Stimulated activated CD4-positive, alpha-beta T cell treated with anti-CD3 and anti-CD28 coated beads, Interleukin-4, amount 100 ng/mL, for 4 hours (primary cell): ENCODE results near the gene MPZL1.

Experiments used
- DNase-seq, 2 experiments: peaks; one replicate each; pipeline ENCODE4 v3.0.0-alpha.2; 2020

Gene MPZL1

DNA sequence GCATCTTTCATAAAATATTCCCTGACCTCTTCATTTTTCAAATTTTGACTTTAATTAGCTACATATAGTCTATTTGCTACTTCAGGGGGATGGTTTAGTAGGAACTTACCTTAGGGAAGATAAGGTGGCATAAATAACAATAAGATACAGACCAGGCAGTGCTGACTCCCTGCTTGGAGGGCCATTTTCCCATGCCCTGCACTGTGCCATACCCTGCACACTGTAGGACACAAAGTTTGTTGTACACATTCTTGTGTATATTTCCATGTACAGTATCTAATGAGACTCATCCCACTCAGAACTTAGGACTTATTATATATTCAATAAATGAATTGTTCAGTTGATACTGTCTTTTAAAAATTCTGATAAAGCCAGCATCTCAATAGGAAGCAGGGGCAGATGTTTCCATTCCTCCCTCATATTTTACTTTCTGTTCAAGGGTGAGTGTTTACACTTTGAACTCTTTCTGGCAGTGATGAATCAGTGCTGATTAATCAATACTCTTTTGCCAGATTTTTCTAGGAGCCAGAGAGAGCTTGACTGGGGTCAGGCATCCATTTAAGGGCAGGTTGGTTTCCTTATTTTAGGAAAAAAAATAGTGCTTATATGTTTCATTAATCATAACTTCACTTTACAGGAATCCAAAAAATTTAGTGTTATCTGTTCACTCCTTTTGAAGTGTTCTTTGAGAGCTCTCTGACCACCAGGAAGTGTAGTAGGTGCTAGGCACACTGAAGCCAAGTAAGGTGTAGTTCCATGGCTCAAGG is 30.6 kb downstream of the MPZL1 start:
- DNase-seq: no peak

DNA sequence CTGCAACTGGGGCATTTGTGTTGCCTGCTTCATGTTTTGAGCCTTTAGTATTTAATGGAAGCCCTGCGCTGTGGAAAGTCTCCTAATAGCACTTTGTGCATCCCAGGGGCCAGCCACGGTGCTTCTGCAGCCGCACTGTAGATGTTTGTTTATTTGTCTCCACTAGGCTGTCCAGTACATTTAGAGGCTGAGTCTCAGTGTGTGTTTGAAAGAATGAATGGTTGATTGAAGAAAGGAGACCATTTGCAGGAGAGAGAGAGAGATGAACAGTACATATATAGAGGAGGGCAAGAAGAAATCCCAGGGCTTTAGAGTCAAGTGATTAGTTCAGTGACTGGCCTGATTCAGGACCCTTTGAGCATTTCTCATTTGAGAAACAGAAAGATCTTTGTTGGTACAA is 33.9 kb downstream of the MPZL1 start:
- DNase-seq: no peak

DNA sequence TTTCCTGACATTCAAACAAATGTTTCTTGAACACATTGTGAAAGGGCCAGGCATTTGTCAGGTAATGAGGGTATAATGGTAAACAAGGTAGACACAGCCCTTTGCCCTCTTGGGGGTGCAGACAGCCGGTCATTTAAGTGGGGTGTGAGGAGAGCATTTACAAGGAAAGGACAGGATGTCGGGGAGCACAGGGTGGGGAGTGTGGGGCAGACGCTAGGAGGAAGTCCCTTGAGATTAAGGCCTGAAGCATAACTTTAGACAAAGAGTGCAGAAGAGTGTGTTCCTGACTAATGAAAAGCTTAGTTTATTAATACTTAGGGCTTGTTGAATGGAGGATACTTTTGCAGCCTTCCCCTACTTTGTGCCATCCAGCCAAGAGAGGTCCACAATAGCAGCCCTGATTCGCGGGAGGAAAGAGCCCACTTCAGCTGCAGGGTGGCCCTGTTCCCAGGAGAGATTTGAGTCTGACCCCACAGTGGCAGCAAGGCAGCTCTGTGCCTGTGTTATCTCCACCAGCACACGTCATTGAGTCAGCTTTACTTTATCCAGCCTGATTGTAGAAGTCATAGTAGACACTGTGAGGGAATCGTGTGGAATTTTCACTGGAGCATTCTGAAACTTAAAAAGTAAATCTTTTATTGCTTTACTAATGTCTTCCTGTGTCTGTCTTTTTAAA is 35.1 kb downstream of the MPZL1 start:
- no peak for DNase-seq

DNA sequence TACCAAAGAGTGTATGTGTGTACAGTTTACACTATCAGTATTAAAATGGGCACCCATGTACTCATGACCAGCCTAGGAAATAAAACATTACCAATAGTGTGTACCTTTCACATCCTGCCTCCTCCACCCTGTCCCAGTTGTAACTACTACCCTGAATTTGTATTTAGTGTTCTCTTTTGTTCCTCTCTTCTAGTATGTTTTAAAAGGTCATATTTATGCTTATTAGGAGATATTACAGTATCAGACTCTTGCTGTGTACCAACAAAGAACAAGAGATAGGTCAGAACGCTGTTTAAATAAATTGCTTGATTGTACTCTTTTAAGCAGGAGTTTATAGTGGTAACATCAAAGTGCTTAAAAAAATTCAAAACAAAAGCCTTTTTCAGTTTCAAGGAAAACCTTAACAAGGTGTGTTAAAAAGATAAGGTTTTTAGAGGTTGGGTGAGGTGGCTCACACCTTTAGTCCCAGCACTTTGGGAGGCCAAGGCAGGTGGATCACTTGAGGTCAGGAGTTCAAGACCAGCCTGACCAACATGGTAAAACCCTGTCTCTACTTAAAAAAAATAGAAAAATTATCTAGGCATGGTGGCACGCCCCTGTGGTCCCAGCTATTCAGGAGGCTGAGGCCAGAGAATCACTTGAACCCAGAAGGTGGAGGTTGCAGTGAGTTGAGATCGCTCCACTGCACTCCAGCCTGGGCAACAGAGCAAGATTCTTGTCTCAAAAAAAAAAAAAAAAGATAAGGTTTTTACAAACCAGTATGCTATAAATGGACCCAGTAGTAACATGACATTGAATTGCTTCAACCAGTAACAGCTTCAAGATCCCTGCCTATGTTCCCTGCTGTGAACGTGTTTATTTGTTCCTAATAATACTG is 35.9 kb downstream of the MPZL1 start:
- DNase-seq: no peak

DNA sequence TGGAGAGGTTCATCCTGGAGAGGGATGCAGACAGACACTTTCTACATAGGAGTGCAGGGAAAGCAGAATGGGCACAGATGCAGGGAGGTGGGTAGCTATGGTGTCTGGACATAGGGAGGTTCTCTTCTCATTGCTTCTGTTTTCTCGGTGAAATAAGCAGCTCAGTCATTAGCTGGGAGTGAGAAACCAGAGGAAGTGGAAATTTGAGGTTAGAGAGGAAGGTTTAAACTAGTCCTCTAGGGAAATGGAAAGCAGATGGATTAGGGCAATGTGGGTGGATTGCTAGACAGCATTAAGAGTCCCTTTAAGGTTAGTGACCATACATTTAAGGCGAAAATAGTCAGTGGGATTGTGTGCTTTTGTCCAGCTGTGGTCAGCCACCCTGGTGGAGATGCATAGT is 39.6 kb downstream of the MPZL1 start:
- no peak for DNase-seq

DNA sequence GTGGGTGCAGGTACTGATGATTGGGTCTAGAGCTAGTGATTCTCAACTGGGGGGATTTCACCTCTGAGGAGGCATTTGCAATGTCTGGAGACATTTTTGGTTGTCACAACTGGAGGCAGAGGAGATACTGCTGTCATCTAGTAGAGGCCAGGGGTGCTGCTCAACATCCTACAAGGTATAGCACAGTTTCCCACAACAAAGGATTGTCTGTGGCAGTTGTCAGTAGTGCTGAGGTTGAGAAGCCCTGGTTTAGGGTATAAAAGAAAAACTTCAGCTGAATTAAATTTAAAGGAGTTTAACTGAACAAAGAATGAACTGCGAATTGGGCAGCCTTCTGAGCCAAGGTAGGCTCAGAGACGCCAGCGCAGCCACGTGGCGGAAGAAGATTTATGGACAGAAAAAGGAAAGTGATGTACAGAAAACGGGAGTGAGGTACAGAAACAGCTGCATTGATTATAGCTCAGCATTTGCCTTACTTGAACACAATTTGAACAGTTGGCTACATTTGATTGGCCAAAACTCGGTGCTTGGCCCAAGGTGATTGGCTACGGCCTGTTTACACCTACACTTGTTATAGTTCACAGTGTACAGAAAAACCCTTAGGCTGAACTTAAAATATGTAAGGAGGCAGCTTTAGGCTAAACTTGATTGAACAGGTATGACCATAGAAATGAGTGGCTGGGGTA is 40.4 kb downstream of the MPZL1 start:
- peak in 1 of 2 experiments; percentile 7 for DNase-seq

DNA sequence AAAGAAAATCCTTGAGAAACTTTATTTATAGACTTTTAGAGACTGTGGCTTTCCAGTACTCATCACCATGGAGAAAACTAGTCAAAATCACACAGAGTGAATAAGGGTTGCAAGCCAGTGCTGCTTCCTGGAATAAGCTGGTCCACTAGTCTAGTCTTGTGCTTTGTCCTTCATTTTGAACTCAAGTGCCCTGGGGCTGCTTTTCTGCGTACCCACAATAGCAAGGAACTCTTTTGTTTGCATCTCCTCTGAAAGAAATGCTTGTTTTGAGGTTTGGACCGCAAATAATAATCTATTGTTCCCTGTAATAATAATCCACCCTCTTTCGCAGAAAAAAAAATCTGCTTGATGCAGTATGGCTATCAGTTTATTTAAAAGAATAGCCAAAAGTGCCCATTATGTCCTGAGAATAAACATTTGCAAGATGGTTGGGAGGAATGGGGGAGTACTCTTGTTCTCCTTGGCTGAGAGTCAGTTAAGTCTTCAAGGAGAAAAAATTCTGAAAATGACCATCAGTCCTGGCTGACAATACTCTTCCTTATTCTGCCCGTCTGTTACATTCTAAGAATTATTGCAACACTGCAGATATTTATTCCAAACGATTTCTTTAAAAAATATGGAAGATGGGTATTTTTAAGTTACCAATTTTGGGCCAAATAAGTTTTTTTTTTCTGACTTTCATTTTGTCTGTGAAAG is 41.9 kb downstream of the MPZL1 start:
- DNase-seq: no peak

DNA sequence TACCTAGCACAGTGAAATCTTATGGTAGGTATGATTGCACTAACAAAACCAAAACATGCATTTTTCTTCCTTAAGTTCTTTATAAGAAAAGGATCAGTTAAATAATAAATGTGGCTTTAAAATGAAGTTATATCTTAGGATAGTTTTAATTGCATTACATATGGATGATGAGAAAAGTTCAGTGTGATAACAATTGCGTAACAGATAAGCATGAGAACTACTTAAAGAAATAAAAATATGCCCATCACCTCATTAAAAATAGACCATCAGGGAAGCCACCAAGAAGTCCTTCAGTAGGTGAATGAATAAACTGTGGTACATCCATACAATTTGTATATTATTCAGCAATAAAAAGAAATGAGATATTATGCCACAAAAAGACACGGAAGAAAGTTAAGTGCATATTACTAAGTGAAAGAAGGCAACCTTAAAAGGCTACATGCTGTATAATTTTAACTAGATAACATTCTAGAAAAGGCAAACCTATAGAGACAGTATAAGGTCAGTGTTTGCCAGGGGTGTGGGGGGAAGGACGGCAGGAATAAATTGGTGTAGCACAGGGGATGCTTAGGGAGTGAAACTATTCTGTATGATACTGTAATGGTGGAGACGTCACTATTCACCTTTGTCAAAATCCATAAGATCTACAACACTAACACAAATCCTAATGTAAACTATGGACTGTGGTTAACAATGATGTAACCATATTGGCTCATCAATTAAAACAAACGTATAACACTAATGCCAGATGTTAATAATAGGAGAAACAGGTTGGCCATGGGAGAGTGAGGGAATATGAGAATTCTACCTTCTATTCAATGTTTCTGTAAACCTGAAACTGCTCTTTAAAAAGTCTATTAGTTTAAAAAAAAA is 42.9 kb downstream of the MPZL1 start:
- DNase-seq: no peak

DNA sequence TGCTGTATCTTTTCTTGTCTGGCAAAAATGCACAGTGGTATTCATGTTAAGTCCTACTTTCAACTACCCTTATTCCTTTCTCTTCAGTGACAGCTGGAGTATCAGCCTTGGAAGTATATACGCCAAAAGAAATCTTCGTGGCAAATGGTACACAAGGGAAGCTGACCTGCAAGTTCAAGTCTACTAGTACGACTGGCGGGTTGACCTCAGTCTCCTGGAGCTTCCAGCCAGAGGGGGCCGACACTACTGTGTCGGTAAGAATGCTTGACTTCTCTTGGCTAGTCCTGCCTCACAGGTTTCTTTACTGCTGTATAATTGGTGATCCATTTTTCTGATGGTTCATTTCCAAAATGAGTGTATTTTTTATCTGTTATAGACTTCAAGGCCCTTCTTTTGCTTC is 43.7 kb downstream of the MPZL1 start:
- DNase-seq: no peak

DNA sequence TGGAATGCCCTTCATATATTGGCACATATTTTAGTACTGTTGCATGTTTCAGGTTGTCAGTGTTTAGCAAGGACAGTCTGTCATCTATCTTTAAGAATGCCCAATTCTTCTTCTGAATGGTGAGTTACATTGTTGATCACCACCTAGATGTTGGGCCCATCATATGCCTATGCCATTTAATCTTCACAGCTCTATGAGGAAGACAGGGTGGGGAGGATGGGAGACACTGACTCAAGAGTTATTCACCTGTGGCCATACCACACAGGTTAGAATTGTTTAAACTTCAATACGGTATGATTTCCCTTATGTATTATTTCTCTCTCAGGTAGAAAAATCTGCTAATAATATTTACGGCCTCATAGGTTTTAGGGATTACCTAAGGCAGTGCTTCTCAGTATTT is 44.8 kb downstream of the MPZL1 start:
- DNase-seq: no peak

DNA sequence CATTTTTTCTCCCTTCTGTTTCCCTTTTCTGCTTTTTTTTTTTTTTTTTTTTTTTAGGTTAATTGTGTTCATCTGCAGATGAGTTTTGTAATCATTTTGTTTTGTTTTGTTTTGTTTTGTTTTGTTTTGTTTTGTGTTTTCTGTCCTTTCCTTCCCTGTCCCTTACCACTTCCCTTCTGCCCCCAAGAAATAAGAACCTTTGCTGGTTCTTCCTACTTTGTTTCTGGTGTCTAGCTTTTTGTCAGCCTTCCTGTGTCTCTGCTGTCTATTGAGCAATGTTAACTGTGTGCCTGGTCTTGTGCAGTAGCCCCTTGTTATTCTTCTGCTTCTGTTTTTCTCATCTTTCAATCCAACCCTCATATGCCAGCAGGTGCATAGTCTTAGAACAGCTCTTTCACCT is 46.0 kb downstream of the MPZL1 start:
- no peak for DNase-seq

DNA sequence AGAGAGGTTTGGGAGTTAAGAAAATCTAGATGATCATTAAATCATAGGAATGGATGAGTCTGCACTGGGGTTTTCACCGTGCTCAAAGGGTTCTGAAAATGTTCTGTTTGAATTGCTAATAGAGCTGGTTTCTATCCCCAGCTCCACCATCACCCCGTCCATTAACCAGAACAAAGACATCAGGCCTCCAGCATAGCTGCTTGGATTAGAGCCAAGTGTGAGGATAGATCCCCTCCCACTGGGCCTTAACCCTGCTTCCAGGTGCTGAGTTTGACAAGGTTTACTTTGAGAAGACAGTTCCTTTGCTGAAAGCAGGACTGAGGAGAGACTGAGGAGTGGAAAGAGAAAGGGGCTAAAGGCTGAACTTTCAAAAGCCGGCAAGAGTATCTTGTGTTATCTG is 48.3 kb downstream of the MPZL1 start:
- no peak for DNase-seq

DNA sequence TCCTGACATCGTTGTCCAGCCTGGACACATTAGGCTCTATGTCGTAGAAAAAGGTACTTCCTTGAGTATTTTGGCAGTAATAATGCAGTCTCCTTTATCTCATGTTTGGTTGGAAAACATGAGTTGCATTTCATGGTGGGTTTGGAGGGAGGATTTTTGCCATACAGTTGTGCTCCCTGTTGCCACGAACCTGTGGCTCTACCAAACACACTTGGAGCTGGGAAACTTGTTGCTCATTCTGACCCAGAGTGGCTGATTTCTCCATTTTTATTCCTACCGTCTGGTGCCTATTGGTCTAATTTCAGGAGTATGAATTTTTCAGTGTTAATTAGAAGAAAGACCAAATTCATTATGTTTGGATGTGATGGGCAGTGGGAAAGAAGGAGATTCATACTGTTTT is 50.7 kb downstream of the MPZL1 start:
- no peak for DNase-seq

DNA sequence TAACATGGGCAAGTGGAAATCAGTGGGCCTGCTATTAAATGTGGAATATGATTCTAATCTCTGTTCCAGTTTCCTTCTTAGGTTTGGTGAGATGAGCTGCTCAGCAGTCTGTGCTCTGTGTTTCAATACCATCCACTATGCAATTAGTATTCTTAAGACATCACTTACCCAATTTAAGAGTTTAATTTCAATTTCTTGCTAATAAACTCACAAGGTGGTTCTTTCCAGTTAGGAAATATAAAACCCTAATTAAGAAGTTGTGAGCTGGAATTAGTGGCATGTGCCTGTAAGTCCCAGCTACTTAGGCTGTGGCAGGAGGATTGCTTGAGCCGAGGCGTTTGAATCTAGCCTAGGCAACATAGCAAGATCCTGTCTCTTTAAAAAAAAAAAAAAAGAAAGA is 51.7 kb downstream of the MPZL1 start:
- DNase-seq: no peak

DNA sequence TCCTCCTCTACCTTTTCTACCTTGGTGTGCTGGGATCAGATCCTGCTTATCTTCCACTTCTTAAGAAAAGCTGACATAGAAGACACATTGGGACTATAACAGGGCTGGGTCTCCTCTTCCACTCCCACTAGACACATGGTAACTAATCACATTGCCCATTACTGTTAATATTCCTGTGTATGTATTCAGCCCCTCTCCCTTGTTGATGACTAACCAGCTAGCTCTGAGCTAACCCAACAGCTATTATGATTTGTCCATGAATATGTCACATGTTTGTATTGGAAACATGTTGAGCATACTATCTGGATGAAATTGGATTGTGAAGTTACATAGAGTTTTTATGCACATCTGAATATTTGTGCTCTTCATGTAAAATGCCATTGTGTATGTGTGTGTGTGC is 52.9 kb downstream of the MPZL1 start:
- no peak for DNase-seq

DNA sequence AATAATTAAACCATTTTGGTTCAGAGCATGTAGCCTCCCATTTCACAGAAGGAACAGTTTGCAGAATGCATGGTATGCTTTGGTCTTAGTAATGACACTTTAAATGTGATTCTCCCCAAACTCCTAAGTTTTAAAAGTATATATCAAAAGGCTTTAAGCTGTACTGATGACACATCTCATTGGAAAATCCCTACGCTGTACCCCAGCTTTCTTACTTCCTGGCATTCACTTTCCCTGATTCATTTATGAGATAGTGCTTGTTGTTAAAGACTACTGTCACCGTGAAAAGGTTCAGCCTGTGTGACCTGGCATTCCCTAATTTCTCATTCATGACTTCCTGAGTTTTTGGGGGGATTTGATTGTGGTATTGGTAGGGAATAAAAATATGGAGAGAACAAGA is 53.4 kb downstream of the MPZL1 start:
- DNase-seq: no peak

DNA sequence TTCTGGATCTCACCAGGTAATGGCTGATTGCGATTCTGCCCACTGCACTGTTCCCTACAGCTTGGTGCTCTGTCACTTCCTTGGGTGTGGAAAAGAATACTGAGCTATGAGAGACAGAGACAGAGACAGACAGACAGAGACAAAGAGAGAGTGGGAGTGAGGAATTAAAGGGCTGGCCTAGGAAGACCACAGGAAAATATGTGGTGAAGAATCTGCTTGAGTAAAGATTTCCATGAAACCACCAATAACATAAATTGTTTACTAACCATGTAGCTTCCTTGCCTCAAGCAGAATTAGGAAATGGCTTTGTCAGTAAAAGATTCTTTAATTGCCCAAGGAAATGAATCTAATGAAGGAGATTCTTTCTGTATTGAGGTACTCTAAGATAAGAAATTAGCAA is 54.4 kb downstream of the MPZL1 start:
- DNase-seq: no peak

DNA sequence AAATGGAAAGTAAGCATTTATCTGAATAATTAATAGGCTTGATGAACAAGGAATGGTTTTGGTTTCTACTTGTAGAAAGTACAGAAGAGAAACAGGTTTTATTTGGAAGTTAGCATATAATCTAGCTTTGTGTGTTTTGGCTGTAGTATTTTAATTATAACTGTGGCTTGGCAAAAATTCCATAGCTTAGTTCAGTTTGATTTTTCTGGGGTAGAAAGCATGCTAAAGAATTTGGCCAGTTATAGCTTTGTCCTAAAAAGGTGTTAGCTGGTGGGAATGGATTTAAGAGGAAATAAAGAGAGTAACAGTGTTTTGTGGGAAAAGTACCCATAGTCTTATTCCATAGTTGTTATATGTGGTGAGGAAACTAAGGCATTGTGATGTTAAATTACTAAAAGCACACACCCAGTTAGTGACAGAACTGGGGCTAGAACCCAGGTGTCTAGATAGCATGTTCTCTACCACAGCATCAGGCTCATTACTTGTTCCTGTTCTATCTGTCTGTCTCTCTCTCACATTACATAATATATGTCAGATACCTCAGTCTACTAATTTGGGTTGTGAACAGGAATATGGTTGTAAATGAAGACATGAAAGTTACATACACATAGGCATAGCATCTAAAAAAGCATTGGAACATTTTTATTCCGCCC is 55.0 kb downstream of the MPZL1 start:
- no peak for DNase-seq

DNA sequence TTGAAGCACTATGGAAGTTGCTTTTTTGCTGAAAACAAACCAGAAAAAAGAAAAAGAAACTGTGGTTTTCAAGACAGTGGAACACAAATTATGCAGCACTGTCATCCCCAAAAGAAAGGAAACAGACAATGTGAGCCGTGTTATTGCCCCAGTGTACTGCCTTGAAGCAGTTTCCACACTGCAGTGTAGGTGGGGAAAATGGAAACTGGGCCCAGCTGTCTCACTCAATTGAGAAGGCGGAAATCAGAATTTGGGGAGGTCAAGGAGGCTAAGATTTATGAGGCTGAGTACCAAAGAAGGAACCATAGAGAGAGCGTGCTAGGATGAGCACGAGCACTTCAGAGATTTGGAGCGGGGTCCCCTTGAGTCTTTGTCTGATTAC is 55.5 kb downstream of the MPZL1 start:
- DNase-seq: no peak

DNA sequence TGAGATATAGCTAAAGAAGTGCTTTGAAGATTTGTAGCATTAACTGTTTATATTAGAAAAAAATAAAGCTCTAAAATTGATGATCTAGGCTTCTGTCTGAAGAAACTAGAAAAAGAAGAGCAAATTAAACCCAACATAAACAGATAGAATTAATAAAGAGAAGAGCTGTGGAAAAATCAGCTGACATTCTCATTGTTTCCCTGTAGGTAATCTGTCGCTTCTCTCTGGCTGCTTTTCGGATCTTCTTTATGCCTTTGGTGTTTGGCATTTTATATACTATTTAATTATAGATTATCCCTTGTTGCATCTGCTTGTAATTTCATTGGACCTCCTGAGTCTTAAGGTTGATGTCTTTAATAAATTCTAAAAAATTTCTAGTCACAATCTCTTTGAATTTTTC is 59.8 kb downstream of the MPZL1 start:
- DNase-seq: no peak

DNA sequence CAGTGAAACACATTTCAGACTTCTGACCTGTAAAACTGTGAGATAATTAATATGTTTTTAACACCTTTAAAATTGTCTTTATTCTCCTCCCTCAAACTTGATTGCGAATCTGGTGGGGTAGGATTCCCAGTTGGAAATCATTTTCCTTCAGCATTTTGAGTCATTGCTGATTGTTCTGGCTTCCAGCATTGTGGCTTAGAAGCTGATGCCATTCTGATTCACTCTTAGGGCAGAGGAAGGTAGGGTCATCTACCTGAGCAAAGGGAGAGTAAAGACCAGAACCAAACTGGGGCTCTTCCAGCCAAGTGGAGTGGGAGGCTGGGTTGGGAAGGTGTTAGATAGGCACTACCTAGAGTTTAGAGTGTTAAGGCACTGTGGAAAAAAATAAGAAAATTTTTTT is 61.2 kb downstream of the MPZL1 start:
- DNase-seq: no peak
